Cardiac muscle cell (in vitro differentiated cells and primary cell): ENCODE data around the gene NTRK2. TPM values are rescaled to one million over a fixed set of nuclear protein-coding genes. Genes with fewer than 3 reads are reported as not detected.

Experiments
- DNase-seq, 2 donors: peaks; one replicate each; pipeline versions ENCODE4 v3.0.0 to v3.0.0-alpha.2; 2010 to 2017; ENCODE audit warnings: low read depth in 1 of 2, low spot score in 1 of 2
- H3K27ac ChIP-seq: fragments of 200-600 bp; sonication (generic); 2 replicates; pipeline ENCODE4 v1.5.1; 2016
- H3K27me3 ChIP-seq: fragments of 200-600 bp; sonication (generic); 2 replicates; pipeline ENCODE4 v1.6.0; 2016; ENCODE audit warnings: control low read depth
- H3K36me3 ChIP-seq: fragments of 200-600 bp; sonication (generic); 2 replicates; pipeline ENCODE4 v1.5.1; 2016; ENCODE audit warnings: control low read depth
- H3K4me1 ChIP-seq: fragments of 200-600 bp; sonication (generic); 2 replicates; pipeline ENCODE4 v1.8.1; 2017; ENCODE audit warnings: low read depth, mild to moderate bottlenecking, mixed run types
- H3K4me3 ChIP-seq: fragments of 200-600 bp; sonication (generic); 2 replicates; pipeline ENCODE4 v1.5.1; 2016; ENCODE audit warnings: mild to moderate bottlenecking
- H3K9me3 ChIP-seq: fragments of 200-600 bp; sonication (generic); 2 replicates; pipeline ENCODE4 v1.5.1; 2017; ENCODE audit warnings: low read depth, mild to moderate bottlenecking, control low read depth
- polyA plus RNA-seq: library from polyadenylated mRNA; unstranded; fragments of >200 nt; fragmentation: Nextera tagmentation; extraction: Ambion mirVana; gene quantifications from 2 replicates; pipeline ENCODE4 v1.2.1, GENCODE V29; 2016
- total RNA-seq: library from RNA; depleted of rRNA; stranded (reverse); fragments of >200 nt; gene quantifications from 2 replicates; pipeline ENCODE4 v1.2.3, GENCODE V29; 2016
- TF ChIP-seq, protein P1 (sequence below): IDR thresholded peaks from 2 replicates; pipeline ENCODE4 v1.5.1; 2012; ENCODE audit warnings: low read depth, mild to moderate bottlenecking, low read length

Gene NTRK2
- total and polyA plus RNA-seq, 2 experiments from 2014 or later = 1.3 TPM

DNA sequence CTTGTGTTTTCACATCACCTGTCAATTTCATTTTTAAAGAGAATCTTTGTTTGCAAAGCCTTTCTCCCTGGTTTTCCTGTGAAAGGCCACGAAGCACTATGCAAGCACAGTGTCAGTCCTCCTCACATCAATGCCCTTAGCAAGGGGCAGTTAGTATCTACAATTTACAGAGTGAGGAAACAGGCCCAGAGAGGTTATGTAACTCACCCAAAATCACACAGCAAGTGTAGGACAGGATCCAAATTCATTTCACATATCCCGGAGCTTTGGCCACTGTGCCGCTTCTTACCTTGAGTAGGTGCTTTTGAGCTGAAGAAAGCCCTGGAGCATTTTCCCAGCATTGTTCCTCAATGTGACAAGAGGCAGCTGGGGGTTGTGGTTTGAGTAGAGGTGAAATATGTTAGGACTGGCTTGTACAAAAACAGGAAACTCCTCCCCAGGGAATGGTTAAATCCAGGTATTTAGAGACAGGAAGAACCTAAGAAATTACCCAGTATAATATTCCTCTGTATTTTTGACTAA lies 283.8 kb downstream of the NTRK2 start:
- no peak for DNase-seq
- Histone ChIP-seq H3K27me3 (peaks cover 16% of the 10 kb centered on the region), H3K9me3 (no peaks in the 10 kb centered on the region)

DNA sequence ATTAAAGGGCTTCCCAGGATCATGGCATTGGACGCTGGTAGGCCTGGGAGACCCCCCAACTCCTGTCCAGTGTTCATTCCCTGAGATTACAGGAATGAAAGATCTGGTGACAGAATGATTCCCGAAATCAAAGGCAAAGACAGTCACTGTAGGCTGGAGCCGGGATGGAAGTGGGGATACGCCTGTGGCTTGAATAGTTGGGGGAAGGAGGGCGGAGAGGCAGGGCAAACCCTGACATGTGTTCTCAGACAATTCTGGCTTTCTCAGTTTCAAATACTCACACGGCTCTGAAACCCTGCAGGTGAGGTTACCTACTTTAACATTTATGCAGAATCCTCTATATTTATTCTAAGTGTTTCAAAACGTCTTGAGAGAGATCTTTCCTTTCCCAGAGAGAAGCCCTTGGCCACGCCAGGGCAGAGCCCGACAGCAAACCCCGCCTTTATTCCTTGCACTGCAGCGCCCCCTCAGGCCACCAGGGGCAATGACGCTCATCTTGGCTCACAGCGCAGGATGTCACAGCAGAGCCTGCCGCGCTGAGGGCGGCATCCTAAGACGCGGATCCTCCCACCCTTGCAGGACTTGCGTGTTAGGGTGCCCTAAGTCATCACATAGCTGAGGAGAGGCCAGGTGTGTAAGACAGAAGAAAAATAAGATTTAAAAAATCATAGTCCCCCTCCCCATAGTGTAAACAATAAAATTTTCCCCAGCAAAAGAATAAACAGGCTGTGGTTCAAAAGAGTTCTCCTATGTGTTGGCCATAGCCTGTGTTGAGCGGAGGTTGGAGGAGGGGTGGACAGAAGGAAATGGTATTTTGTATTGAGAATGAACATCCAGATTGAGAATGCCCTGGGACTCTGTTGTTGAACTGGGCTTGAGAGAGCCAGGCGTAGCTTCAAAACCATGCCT lies 284.5 kb downstream of the NTRK2 start:
- TF ChIP-seq, protein P1, sequence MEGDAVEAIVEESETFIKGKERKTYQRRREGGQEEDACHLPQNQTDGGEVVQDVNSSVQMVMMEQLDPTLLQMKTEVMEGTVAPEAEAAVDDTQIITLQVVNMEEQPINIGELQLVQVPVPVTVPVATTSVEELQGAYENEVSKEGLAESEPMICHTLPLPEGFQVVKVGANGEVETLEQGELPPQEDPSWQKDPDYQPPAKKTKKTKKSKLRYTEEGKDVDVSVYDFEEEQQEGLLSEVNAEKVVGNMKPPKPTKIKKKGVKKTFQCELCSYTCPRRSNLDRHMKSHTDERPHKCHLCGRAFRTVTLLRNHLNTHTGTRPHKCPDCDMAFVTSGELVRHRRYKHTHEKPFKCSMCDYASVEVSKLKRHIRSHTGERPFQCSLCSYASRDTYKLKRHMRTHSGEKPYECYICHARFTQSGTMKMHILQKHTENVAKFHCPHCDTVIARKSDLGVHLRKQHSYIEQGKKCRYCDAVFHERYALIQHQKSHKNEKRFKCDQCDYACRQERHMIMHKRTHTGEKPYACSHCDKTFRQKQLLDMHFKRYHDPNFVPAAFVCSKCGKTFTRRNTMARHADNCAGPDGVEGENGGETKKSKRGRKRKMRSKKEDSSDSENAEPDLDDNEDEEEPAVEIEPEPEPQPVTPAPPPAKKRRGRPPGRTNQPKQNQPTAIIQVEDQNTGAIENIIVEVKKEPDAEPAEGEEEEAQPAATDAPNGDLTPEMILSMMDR = peak; percentile 93
- no peaks in the 10 kb centered on the region for H3K4me1 ChIP-seq
- no peaks in the 10 kb centered on the region for H3K9me3 ChIP-seq
- H3K4me3 ChIP-seq = no peak overlapping the region
- H3K27ac ChIP-seq = no peak overlapping the region
- H3K27me3 ChIP-seq = peaks cover 16% of the 10 kb centered on the region
- no peaks in the 10 kb centered on the region for H3K36me3 ChIP-seq
- DNase-seq = peak; percentile 69 to 78

More for the DNA sequence above, 283.8 kb downstream of the NTRK2 start:
- no peaks in the 10 kb centered on the region for H3K36me3 ChIP-seq
- H3K27ac ChIP-seq = no peak overlapping the region
- no peaks in the 10 kb centered on the region for H3K4me1 ChIP-seq
- no peak overlapping the region for H3K4me3 ChIP-seq
- TF ChIP-seq, protein P1 = no peak

DNA sequence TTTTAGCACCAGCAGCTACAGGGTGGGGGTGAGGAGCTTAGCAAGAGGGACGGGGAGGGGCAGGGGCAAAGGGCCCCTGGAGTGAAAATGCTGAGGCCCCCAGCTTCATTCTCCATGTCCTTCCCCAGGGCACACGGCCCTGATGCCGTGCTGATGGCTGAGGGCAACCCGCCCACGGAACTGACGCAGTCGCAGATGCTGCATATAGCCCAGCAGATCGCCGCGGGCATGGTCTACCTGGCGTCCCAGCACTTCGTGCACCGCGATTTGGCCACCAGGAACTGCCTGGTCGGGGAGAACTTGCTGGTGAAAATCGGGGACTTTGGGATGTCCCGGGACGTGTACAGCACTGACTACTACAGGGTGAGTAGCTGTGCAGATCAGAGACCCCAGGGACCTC lies 285.6 kb downstream of the NTRK2 start:
- Histone ChIP-seq H3K4me3 (no peak overlapping the region), H3K9me3 (no peaks in the 10 kb centered on the region), H3K27ac (no peak overlapping the region), H3K27me3 (peaks cover 16% of the 10 kb centered on the region), H3K4me1 (no peaks in the 10 kb centered on the region), H3K36me3 (no peaks in the 10 kb centered on the region)
- TF ChIP-seq, protein P1 = no peak
- DNase-seq = no peak

DNA sequence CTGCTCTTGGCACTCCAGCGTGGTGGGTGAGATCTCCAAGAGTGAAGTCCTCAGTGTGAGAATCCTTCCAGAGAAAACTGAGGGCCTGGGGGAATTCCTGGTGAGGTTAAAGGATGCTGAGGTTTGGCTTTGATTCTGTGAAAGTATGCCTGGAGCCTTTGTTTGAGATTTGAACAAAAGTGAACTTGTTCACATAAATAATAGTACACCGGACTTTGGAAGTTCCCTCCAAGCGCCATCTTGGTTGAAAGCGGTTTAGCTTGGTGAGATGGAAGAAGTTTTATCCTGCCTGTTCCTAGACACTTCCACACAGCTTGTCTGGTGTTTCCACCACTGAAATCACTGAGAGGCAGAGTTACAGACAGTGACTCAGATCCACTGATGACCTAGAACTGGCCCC lies 286.4 kb downstream of the NTRK2 start:
- Histone ChIP-seq H3K27ac (no peak overlapping the region), H3K9me3 (no peaks in the 10 kb centered on the region), H3K36me3 (no peaks in the 10 kb centered on the region), H3K27me3 (peaks cover 16% of the 10 kb centered on the region), H3K4me1 (no peaks in the 10 kb centered on the region), H3K4me3 (no peak overlapping the region)
- DNase-seq = no peak
- TF ChIP-seq, protein P1 = no peak

DNA sequence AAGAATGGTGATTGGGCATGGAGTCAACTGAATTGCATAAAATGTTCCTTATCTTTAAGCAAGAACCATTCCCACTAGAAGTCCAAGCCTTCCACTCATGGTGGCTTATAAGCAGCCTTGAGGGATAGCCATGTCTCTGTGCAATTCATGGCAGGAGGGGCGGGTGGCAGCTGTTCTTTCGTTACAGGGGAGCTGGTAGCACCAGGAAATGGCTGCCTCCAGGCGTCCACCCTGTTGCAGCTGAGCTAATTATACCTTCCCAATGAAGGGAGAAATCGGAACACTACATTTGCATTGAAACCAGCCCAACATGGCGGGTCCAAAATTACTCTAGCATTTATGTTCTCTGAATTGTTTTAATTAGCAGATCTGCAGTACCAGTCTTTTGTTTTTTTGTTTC lies 289.8 kb downstream of the NTRK2 start:
- Histone ChIP-seq H3K36me3 (no peaks in the 10 kb centered on the region), H3K27me3 (peaks cover 14% of the 10 kb centered on the region), H3K9me3 (no peaks in the 10 kb centered on the region), H3K4me3 (no peak overlapping the region), H3K4me1 (no peaks in the 10 kb centered on the region), H3K27ac (no peak overlapping the region)
- DNase-seq = no peak
- TF ChIP-seq, protein P1 = no peak
